Trophoblast cell (in vitro differentiated cells and primary cell): ENCODE results near the gene TTPAL.

Source experiments
- DNase-seq, 2 donors: peaks; one replicate each; pipeline ENCODE4 v3.0.0-alpha.2; 2016
- H2AFZ ChIP-seq: 2 replicates; pipeline ENCODE4 v1.6.1; 2013; ENCODE audit warnings: low read length, moderate library complexity, mild to moderate bottlenecking; ENCODE audit not compliant: insufficient read depth, poor library complexity
- H2AK5ac ChIP-seq: 2 replicates; pipeline ENCODE4 v1.6.1; 2013; ENCODE audit warnings: mild to moderate bottlenecking, low read length
- H2BK120ac ChIP-seq: 2 replicates; pipeline ENCODE4 v1.6.1; 2013; ENCODE audit warnings: low read length, mild to moderate bottlenecking, moderate library complexity; ENCODE audit not compliant: insufficient read depth, poor library complexity
- H2BK12ac ChIP-seq: 2 replicates; pipeline ENCODE4 v1.6.1; 2013; ENCODE audit warnings: mild to moderate bottlenecking, low read length, moderate library complexity
- H2BK5ac ChIP-seq: 2 replicates; pipeline ENCODE4 v1.6.1; 2013; ENCODE audit warnings: low read length, low read depth, moderate library complexity, mild to moderate bottlenecking; ENCODE audit not compliant: poor library complexity
- H3K14ac ChIP-seq: 2 replicates; pipeline ENCODE4 v1.6.1; 2013; ENCODE audit warnings: mild to moderate bottlenecking, low read length
- H3K18ac ChIP-seq: 2 replicates; pipeline ENCODE4 v1.6.1; 2013; ENCODE audit warnings: mild to moderate bottlenecking, low read length
- H3K23ac ChIP-seq: 2 replicates; pipeline ENCODE4 v1.6.1; 2013; ENCODE audit warnings: low read length
- H3K27ac ChIP-seq: 2 replicates; pipeline ENCODE4 v1.5.1; 2013; ENCODE audit warnings: low read depth, mild to moderate bottlenecking, inconsistent platforms, low read length, moderate library complexity
- H3K27me3 ChIP-seq: 2 replicates; pipeline ENCODE4 v1.6.1; 2013; ENCODE audit warnings: inconsistent platforms, mild to moderate bottlenecking, low read length, moderate library complexity; ENCODE audit not compliant: insufficient read depth
- H3K36me3 ChIP-seq, 2 experiments: 1 replicate in 1 of 2; 2 replicates in 1 of 2; pipeline ENCODE4 v1.6.1; 2013; ENCODE audit warnings: low read length in 2 of 2, mild to moderate bottlenecking in 2 of 2, moderate library complexity in 1 of 2; ENCODE audit not compliant: insufficient read depth in 2 of 2, control insufficient read depth in 1 of 2
- H3K4ac ChIP-seq: 2 replicates; pipeline ENCODE4 v1.6.1; 2013; ENCODE audit warnings: low read depth, mild to moderate bottlenecking, low read length, moderate library complexity
- H3K4me1 ChIP-seq, 2 experiments: 1 replicate in 1 of 2; 2 replicates in 1 of 2; pipeline ENCODE4 v1.6.1; 2013; ENCODE audit warnings: low read length in 2 of 2, mild to moderate bottlenecking in 2 of 2, moderate library complexity in 1 of 2; ENCODE audit not compliant: insufficient read depth in 2 of 2, control insufficient read depth in 1 of 2
- H3K4me2 ChIP-seq: 2 replicates; pipeline ENCODE4 v1.6.1; 2013; ENCODE audit warnings: inconsistent platforms, mild to moderate bottlenecking, low read length, moderate library complexity
- H3K4me3 ChIP-seq: 2 replicates; pipeline ENCODE4 v1.5.1; 2013; ENCODE audit warnings: mild to moderate bottlenecking, low read depth, low read length, inconsistent platforms
- H3K79me1 ChIP-seq: one replicate; pipeline ENCODE4 v1.6.1; 2013; ENCODE audit warnings: low read length
- H3K79me2 ChIP-seq: 2 replicates; pipeline ENCODE4 v1.6.1; 2013; ENCODE audit warnings: low read length, mild to moderate bottlenecking; ENCODE audit not compliant: control insufficient read depth, insufficient read depth, poor library complexity
- H3K9ac ChIP-seq: 2 replicates; pipeline ENCODE4 v1.6.1; 2013; ENCODE audit warnings: mild to moderate bottlenecking, low read length
- H3K9me3 ChIP-seq: 2 replicates; pipeline ENCODE4 v1.6.1; 2013; ENCODE audit warnings: low read depth, mild to moderate bottlenecking, control low read depth, inconsistent platforms, low read length; ENCODE audit not compliant: insufficient read depth
- H4K12ac ChIP-seq: 2 replicates; pipeline ENCODE4 v1.6.1; 2013; ENCODE audit warnings: low read depth, mild to moderate bottlenecking, low read length, moderate library complexity
- H4K8ac ChIP-seq: 2 replicates; pipeline ENCODE4 v1.6.1; 2013; ENCODE audit warnings: low read depth, mild to moderate bottlenecking, low read length, moderate library complexity
- H4K91ac ChIP-seq: one replicate; pipeline ENCODE4 v1.6.1; 2013; ENCODE audit warnings: low read depth, mild to moderate bottlenecking, low read length, moderate library complexity
- WGBS: extraction: QIAGEN DNeasy Blood & Tissue Kit; methylation state at CpG from one replicate; pipeline ENCODE4 v1.1.7; 2013; ENCODE audit warnings: missing lambda C conversion rate; ENCODE audit not compliant: insufficient read length, insufficient coverage; ENCODE audit errors: extremely low coverage; 5-methylcytosine and 5-hydroxymethylcytosine counted together

TTPAL gene

GRCh38 chr20:44435630-44436335, 39.9 kb upstream of the TTPAL start:
- Histone ChIP-seq H3K23ac (no peak overlapping the region), H3K27ac (no peak overlapping the region), H3K79me1 (no peaks in the 10 kb centered on the region), H4K12ac (no peak overlapping the region), H3K36me3 (no peaks in the 10 kb centered on the region), H2AK5ac (no peak overlapping the region), H3K4me2 (no peak overlapping the region), H3K4me1 (no peaks in the 10 kb centered on the region), H2BK120ac (no peak overlapping the region), H3K27me3 (no peaks in the 10 kb centered on the region), H4K91ac (no peak overlapping the region), H3K9me3 (peaks cover 2% of the 10 kb centered on the region), H3K79me2 (no peaks in the 10 kb centered on the region), H3K9ac (no peak overlapping the region), H2AFZ (no peak overlapping the region), H3K14ac (no peak overlapping the region), H2BK12ac (no peak overlapping the region), H3K18ac (no peak overlapping the region), H3K4ac (no peak overlapping the region), H2BK5ac (no peak overlapping the region), H4K8ac (no peak overlapping the region), H3K4me3 (no peak overlapping the region)
- DNase-seq: no peak
- no CpG with 5 or more reads among the region's 12 CpGs for WGBS

- Histone ChIP-seq H2BK5ac (no peak overlapping the region), H3K14ac (no peak overlapping the region), H2BK120ac (no peak overlapping the region), H3K23ac (no peak overlapping the region), H3K27ac (no peak overlapping the region), H4K8ac (no peak overlapping the region), H2BK12ac (no peak overlapping the region), H2AK5ac (no peak overlapping the region), H3K4ac (no peak overlapping the region), H3K79me2 (no peaks in the 10 kb centered on the region), H3K4me3 (no peak overlapping the region), H4K12ac (no peak overlapping the region), H3K9ac (no peak overlapping the region), H3K4me1 (no peaks in the 10 kb centered on the region), H3K9me3 (peaks cover 2% of the 10 kb centered on the region), H3K79me1 (no peaks in the 10 kb centered on the region), H3K27me3 (no peaks in the 10 kb centered on the region), H3K36me3 (no peaks in the 10 kb centered on the region), H3K18ac (no peak overlapping the region), H3K4me2 (no peak overlapping the region), H2AFZ (no peak overlapping the region), H4K91ac (no peak overlapping the region)
- no CpG with 5 or more reads among the region's 12 CpGs for WGBS
- no peak for DNase-seq
Measured at GRCh38 chr20:44436393-44436792, 39.3 kb upstream of the TTPAL start.

- H3K4me1 ChIP-seq: no peaks in the 10 kb centered on the region
- no peak overlapping the region for H2BK120ac ChIP-seq
- no peak overlapping the region for H3K4me2 ChIP-seq
- H2BK12ac ChIP-seq: no peak overlapping the region
- no peak overlapping the region for H2BK5ac ChIP-seq
- H3K27me3 ChIP-seq: no peaks in the 10 kb centered on the region
- no peaks in the 10 kb centered on the region for H3K36me3 ChIP-seq
- no peak overlapping the region for H3K14ac ChIP-seq
- WGBS: no CpG with 5 or more reads among the region's 5 CpGs
- no peak overlapping the region for H3K23ac ChIP-seq
- no peak overlapping the region for H3K27ac ChIP-seq
- no peak overlapping the region for H2AK5ac ChIP-seq
- no peak overlapping the region for H2AFZ ChIP-seq
- H3K79me1 ChIP-seq: no peaks in the 10 kb centered on the region
- no peak overlapping the region for H4K8ac ChIP-seq
- H3K4me3 ChIP-seq: no peak overlapping the region
- no peak overlapping the region for H4K12ac ChIP-seq
- DNase-seq: no peak
- H4K91ac ChIP-seq: no peak overlapping the region
- H3K9ac ChIP-seq: no peak overlapping the region
- H3K18ac ChIP-seq: no peak overlapping the region
- H3K79me2 ChIP-seq: no peaks in the 10 kb centered on the region
- no peak overlapping the region for H3K4ac ChIP-seq
- H3K9me3 ChIP-seq: peaks cover 2% of the 10 kb centered on the region
Measured at GRCh38 chr20:44437497-44437896, 38.2 kb upstream of the TTPAL start.

DNA sequence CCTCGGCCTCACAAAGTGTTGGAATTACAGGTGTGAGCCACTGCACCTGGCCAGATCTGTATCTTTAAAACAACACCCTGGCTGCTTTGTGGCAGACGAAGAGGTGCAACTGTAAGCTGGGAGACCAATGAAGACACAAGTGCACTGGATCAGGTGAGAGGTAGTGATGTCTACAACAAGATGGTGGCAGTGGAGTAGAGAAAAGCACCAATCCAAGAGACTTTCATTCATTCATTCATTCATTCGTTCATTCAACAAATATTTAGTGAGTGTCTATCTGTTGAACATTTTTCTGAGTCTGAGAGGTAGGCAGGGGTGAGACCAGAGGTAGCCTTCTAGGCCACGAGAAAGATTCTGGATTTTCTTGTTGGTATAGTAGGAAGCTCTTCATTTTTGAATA, 36.9 kb upstream of the TTPAL start:
- Histone ChIP-seq H3K4me2 (no peak overlapping the region), H2BK5ac (no peak overlapping the region), H3K4me1 (no peaks in the 10 kb centered on the region), H4K8ac (no peak overlapping the region), H3K18ac (no peak overlapping the region), H4K91ac (no peak overlapping the region), H3K79me2 (no peaks in the 10 kb centered on the region), H2AFZ (no peak overlapping the region), H2BK12ac (no peak overlapping the region), H3K14ac (no peak overlapping the region), H3K9ac (no peak overlapping the region), H3K27me3 (no peaks in the 10 kb centered on the region), H3K36me3 (no peaks in the 10 kb centered on the region), H3K79me1 (no peaks in the 10 kb centered on the region), H3K27ac (no peak overlapping the region), H3K23ac (no peak overlapping the region), H2AK5ac (no peak overlapping the region), H3K4ac (no peak overlapping the region), H2BK120ac (no peak overlapping the region), H4K12ac (no peak overlapping the region), H3K4me3 (no peak overlapping the region), H3K9me3 (peaks cover 2% of the 10 kb centered on the region)
- peak in 1 of 2 donors; percentile 13 for DNase-seq
- WGBS: no CpG with 5 or more reads among the region's 4 CpGs
